HepG2 (cell line): ENCODE data around the gene ZNF581. TPM values are rescaled to one million over a fixed set of nuclear protein-coding genes. Genes with fewer than 3 reads are reported as not detected.
A peak's percentile ranks its signal among the peaks of the same experiment; 100 is the strongest.

Source experiments
- ARID3A ChIP-seq: IDR thresholded peaks from 2 replicates; pipeline ENCODE4 v1.6.1; 2012; ENCODE audit warnings: low read depth, low read length, improper control_type of control experiment
- ATF4 ChIP-seq, 2 experiments: fragments of 450-650 bp in 1 of 2; sonication (generic) in 1 of 2; formaldehyde crosslinking; IDR thresholded peaks; 2 replicates each; pipeline versions ENCODE4 v1.5.0 to v1.8.0; 2020 to 2022; ENCODE audit warnings: mild to moderate bottlenecking in 1 of 2, missing genetic modification reagents in 1 of 2
- CBX5 ChIP-seq: sonication (generic); formaldehyde crosslinking; IDR thresholded peaks from 2 replicates; pipeline ENCODE4 v1.4.0; 2020; ENCODE audit warnings: missing genetic modification reagents, borderline replicate concordance
- ELF3 ChIP-seq: IDR thresholded peaks from 2 replicates; pipeline ENCODE4 v1.6.1; 2016; ENCODE audit warnings: missing genetic modification reagents, missing compliant biosample characterization
- ELF4 ChIP-seq: sonication (generic); formaldehyde crosslinking; IDR thresholded peaks from 2 replicates; pipeline ENCODE4 v1.5.0; 2020; ENCODE audit warnings: missing genetic modification reagents, mild to moderate bottlenecking, moderate library complexity, borderline replicate concordance
- HCFC1 ChIP-seq: fragments of 150-350 bp; IDR thresholded peaks from 2 replicates; pipeline ENCODE4 v1.6.1; 2014; ENCODE audit warnings: low read depth, low read length
- KLF12 ChIP-seq: sonication (generic); formaldehyde crosslinking; IDR thresholded peaks from 2 replicates; pipeline ENCODE4 v1.4.0; 2020; ENCODE audit warnings: missing genetic modification reagents, borderline replicate concordance
- KMT2A ChIP-seq: sonication (generic); formaldehyde crosslinking; IDR thresholded peaks from 2 replicates; pipeline ENCODE4 v1.4.0; 2020; ENCODE audit warnings: missing genetic modification reagents
- NONO ChIP-seq, 2 experiments: fragments of 450-650 bp in 1 of 2; sonication (generic) in 1 of 2; formaldehyde crosslinking in 1 of 2; IDR thresholded peaks in 1 of 2; conservative IDR thresholded peaks in 1 of 2; 2 replicates each; pipeline versions ENCODE4 v1.6.1 to v1.8.0; 2017 to 2022; ENCODE audit warnings: mild to moderate bottlenecking in 1 of 2, missing genetic modification reagents in 1 of 2, moderate library complexity in 1 of 2
- PHF5A ChIP-seq: IDR thresholded peaks from one replicate; pipeline ENCODE4 v1.6.1; 2018; ENCODE audit warnings: low read depth, missing genetic modification reagents; ENCODE audit not compliant: unreplicated experiment
- PITX1 ChIP-seq: sonication (generic); formaldehyde crosslinking; IDR thresholded peaks from 2 replicates; pipeline ENCODE4 v1.5.1; 2020; ENCODE audit warnings: mild to moderate bottlenecking, missing genetic modification reagents
- RAD21 ChIP-seq: fragments of 450-650 bp; formaldehyde crosslinking; IDR thresholded peaks from 2 replicates; pipeline ENCODE4 v1.5.0; 2020; ENCODE audit warnings: mild to moderate bottlenecking
- SIN3A ChIP-seq: IDR thresholded peaks from 2 replicates; pipeline ENCODE4 v1.6.1; 2011; ENCODE audit warnings: low read depth, mild to moderate bottlenecking, control low read depth, low read length, borderline replicate concordance
- SKI ChIP-seq: fragments of 450-650 bp; IDR thresholded peaks from one replicate; pipeline ENCODE4 v1.6.1; 2018; ENCODE audit warnings: mild to moderate bottlenecking; ENCODE audit not compliant: partially characterized antibody
- YEATS2 ChIP-seq: sonication (generic); formaldehyde crosslinking; IDR thresholded peaks from 2 replicates; pipeline ENCODE4 v1.4.0; 2020; ENCODE audit warnings: missing genetic modification reagents, borderline replicate concordance
- ZFP36L1 ChIP-seq: sonication (generic); formaldehyde crosslinking; IDR thresholded peaks from 2 replicates; pipeline ENCODE4 v1.8.0; 2022; ENCODE audit warnings: mild to moderate bottlenecking, missing genetic modification reagents, moderate library complexity
- ZNF136 ChIP-seq: sonication (generic); formaldehyde crosslinking; IDR thresholded peaks from 2 replicates; pipeline ENCODE4 v1.8.1; 2022; ENCODE audit warnings: low read depth, mild to moderate bottlenecking, moderate library complexity, missing genetic modification reagents
- ZNF138 ChIP-seq: sonication (generic); formaldehyde crosslinking; IDR thresholded peaks from 2 replicates; pipeline ENCODE4 v1.5.0; 2020; ENCODE audit warnings: mild to moderate bottlenecking, low read depth, missing genetic modification reagents
- ZNF34 ChIP-seq: sonication (generic); formaldehyde crosslinking; IDR thresholded peaks from 2 replicates; pipeline ENCODE4 v1.4.0; 2020; ENCODE audit warnings: mild to moderate bottlenecking, missing genetic modification reagents, borderline replicate concordance
- ZSCAN29 ChIP-seq: sonication (generic); formaldehyde crosslinking; conservative IDR thresholded peaks from 2 replicates; pipeline ENCODE4 v1.4.0; 2020; ENCODE audit warnings: mild to moderate bottlenecking, missing genetic modification reagents
- polyA plus RNA-seq, 8 experiments: library from polyadenylated mRNA; depleted of rRNA in 3 of 8; stranded (reverse) in 7 of 8; unstranded in 1 of 8; fragments of >200 nt; fragmentation: Illumina TruSeq in 4 of 8; extraction: Trizol in 4 of 8; gene quantifications; 2 replicates each; pipeline versions ENCODE4 v1.2.1 to v1.2.3, GENCODE V29; 2011 to 2016; ENCODE audit warnings: low read depth in 4 of 8, missing spikeins in 1 of 8, mixed read lengths in 1 of 8; ENCODE audit not compliant: insufficient read depth in 1 of 8
- total RNA-seq, 5 experiments: library from RNA; depleted of rRNA; stranded (reverse); fragments of >200 nt; fragmentation: Illumina TruSeq; extraction: Trizol; gene quantifications; 2 replicates each; pipeline ENCODE4 v1.2.3, GENCODE V29; 2016; ENCODE audit warnings: low read depth in 1 of 5
- TF ChIP-seq, protein P1 (sequence below): sonication (generic); formaldehyde crosslinking; IDR thresholded peaks from 2 replicates; pipeline ENCODE4 v1.4.0; 2020; ENCODE audit warnings: missing genetic modification reagents, mild to moderate bottlenecking, borderline replicate concordance
- TF ChIP-seq, protein P2 (sequence below): sonication (generic); formaldehyde crosslinking; IDR thresholded peaks from 2 replicates; pipeline ENCODE4 v1.9.0; 2022; ENCODE audit warnings: missing genetic modification reagents, mild to moderate bottlenecking, borderline replicate concordance

The ZNF581 gene
- total and polyA plus RNA-seq, 2 of the 13 experiments (the other 11 are each of a cell fraction or from before 2014, with no cell fraction given) = 19.6 to 49.5 TPM

DNA sequence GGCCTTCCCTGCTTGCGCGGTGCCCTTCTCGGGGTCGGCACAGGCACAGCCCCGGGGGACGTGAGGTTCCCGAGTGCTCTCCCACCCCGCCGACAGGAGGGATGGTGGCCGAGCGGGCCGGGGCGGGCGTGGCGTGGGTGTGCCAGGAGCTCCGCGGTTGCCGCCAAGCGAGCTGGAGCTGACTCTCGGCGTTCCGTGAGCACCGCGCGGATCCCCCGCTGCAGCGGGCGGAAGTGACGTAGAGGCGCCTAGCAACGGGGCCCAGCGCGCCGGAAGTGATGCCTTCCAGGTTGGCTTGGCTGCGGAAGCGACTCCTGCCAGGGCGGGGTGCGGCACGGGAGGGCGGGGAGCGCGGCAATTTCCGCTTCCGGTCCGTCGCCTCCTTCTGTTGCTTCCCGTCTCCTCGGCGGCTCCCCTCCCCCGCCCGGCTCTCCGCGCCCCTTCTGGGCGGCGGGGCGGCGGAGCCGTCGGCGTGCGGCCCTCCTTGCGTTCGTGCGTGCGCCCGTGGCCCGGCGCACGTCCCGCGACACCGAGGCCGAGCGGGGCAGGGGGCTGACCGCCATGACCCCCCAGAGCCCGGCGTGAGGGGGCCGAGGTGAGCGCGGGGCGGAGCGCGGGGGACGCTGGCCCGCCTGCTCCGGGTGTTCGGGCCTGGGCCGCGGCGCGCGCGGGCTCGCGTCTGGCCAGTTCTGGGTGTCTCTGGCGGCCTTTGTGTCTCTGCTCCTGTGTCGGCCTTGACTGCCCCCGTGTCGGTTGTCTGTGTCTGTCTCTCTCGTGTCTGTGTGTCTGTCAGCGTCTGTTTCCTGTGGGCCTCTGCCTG lies 31.6 kb downstream of the ZNF581 start, which contains the start of gene EPN1 (continued):
- TF ChIP-seq ARID3A (no peak), CBX5 (CRISPR knock-in tag) (peak; percentile 68; the same call in 1 of the 2 replicates), ELF3 (CRISPR knock-in tag) (peak; percentile 92), KLF12 (CRISPR knock-in tag) (peak; percentile 57; the same call in 1 of the 2 replicates), ZFP36L1 (CRISPR knock-in tag) (no peak), ATF4 (CRISPR knock-in tag; IDR thresholded peaks at IDR 0.05) (0 out of 4 replicates have a peak, but pooled peaks of 1 of the 2 experiments have one; percentile 12), ZNF34 (peak; percentile 47; the same call in 1 of the 2 replicates), NONO (IDR thresholded peaks at IDR 0.05) (no peak), NONO (CRISPR knock-in tag; conservative IDR thresholded peaks at IDR 0.05) (peak; percentile 90), SKI (peak; percentile 81), KMT2A (peak; percentile 88), YEATS2 (CRISPR knock-in tag) (peak; percentile 90), ZSCAN29 (CRISPR knock-in tag) (no peak), PITX1 (peak; percentile 31; the same call in 1 of the 2 replicates), ELF4 (peak; percentile 81; the same call in 1 of the 2 replicates), PHF5A (CRISPR knock-in tag) (peak; percentile 85), ZNF136 (CRISPR knock-in tag) (peak; percentile 66; the same call in 1 of the 2 replicates), RAD21 (CRISPR knock-in tag) (peak; percentile 48), SIN3A (peak; percentile 86; the same call in 1 of the 2 replicates), HCFC1 (peak; percentile 71), ZNF138 (CRISPR knock-in tag) (peak; percentile 63; the same call in 1 of the 2 replicates)
- TF ChIP-seq, protein P1, sequence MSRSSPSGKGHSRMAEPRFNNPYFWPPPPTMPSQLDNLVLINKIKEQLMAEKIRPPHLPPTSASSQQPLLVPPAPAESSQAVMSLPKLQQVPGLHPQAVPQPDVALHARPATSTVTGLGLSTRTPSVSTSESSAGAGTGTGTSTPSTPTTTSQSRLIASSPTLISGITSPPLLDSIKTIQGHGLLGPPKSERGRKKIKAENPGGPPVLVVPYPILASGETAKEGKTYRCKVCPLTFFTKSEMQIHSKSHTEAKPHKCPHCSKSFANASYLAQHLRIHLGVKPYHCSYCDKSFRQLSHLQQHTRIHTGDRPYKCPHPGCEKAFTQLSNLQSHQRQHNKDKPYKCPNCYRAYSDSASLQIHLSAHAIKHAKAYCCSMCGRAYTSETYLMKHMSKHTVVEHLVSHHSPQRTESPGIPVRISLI (CRISPR knock-in tag) = peak; percentile 14; the same call in 1 of the 2 replicates
- TF ChIP-seq, protein P2, sequence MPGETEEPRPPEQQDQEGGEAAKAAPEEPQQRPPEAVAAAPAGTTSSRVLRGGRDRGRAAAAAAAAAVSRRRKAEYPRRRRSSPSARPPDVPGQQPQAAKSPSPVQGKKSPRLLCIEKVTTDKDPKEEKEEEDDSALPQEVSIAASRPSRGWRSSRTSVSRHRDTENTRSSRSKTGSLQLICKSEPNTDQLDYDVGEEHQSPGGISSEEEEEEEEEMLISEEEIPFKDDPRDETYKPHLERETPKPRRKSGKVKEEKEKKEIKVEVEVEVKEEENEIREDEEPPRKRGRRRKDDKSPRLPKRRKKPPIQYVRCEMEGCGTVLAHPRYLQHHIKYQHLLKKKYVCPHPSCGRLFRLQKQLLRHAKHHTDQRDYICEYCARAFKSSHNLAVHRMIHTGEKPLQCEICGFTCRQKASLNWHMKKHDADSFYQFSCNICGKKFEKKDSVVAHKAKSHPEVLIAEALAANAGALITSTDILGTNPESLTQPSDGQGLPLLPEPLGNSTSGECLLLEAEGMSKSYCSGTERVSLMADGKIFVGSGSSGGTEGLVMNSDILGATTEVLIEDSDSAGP (CRISPR knock-in tag) = peak; percentile 87
